Stimulated activated effector memory CD8-positive, alpha-beta T cell treated with anti-CD3 and anti-CD28 coated beads, Interleukin-12 subunit alpha, Interleukin-12 subunit beta, amount 100 ng/mL, for 72 hours (primary cell): Measurements from ENCODE around the gene USH1C.

Source experiments
- ATAC-seq: fragments of 150-1000 bp; cut with Tn5 transposase; 2 replicates; pipeline ENCODE4 v1.10.0; 2021
- DNase-seq, 2 donors: peaks; one replicate each; pipeline ENCODE4 v3.0.0; 2021 to 2022; ENCODE audit warnings: low spot score in 2 of 2
- H3K27ac Mint-ChIP-seq: one replicate; pipeline ENCODE4 v1.8.0; 2022; ENCODE audit warnings: mild to moderate bottlenecking, mixed read lengths
- H3K36me3 Mint-ChIP-seq: one replicate; pipeline ENCODE4 v1.8.0; 2022; ENCODE audit warnings: mild to moderate bottlenecking, mixed read lengths
- H3K4me1 Mint-ChIP-seq: one replicate; pipeline ENCODE4 v1.8.0; 2022; ENCODE audit warnings: mixed read lengths
- H3K4me3 Mint-ChIP-seq: one replicate; pipeline ENCODE4 v1.8.0; 2022; ENCODE audit warnings: mild to moderate bottlenecking, mixed read lengths
- H3K9me3 Mint-ChIP-seq: one replicate; pipeline ENCODE4 v1.8.0; 2022; ENCODE audit warnings: mixed read lengths

Gene USH1C

GRCh38 chr11:17469998-17470397 lies 74.2 kb downstream of the USH1C start:
- H3K9me3 Mint-ChIP-seq = no peaks in the 10 kb centered on the region
- ATAC-seq (no peak), DNase-seq (no peak)
- H3K4me3 Mint-ChIP-seq = no peak overlapping the region
- H3K36me3 Mint-ChIP-seq = no peaks in the 10 kb centered on the region
- H3K4me1 Mint-ChIP-seq = no peaks in the 10 kb centered on the region
- H3K27ac Mint-ChIP-seq = no peak overlapping the region

GRCh38 chr11:17468122-17468521 lies 76.1 kb downstream of the USH1C start:
- H3K36me3 Mint-ChIP-seq = no peaks in the 10 kb centered on the region
- H3K27ac Mint-ChIP-seq = no peak overlapping the region
- no peak for ATAC-seq
- H3K4me3 Mint-ChIP-seq = no peak overlapping the region
- no peak for DNase-seq
- H3K4me1 Mint-ChIP-seq = no peaks in the 10 kb centered on the region
- no peaks in the 10 kb centered on the region for H3K9me3 Mint-ChIP-seq

- DNase-seq (no peak), ATAC-seq (no peak)
- Mint-ChIP-seq H3K36me3 (no peaks in the 10 kb centered on the region), H3K4me1 (no peaks in the 10 kb centered on the region), H3K27ac (no peak overlapping the region), H3K4me3 (no peak overlapping the region), H3K9me3 (no peaks in the 10 kb centered on the region)
Observed at GRCh38 chr11:17463546-17464174, 80.6 kb downstream of the USH1C start.

- no peak overlapping the region for H3K4me3 Mint-ChIP-seq
- DNase-seq (no peak), ATAC-seq (no peak)
- H3K27ac Mint-ChIP-seq = no peak overlapping the region
- no peaks in the 10 kb centered on the region for H3K4me1 Mint-ChIP-seq
- H3K9me3 Mint-ChIP-seq = no peaks in the 10 kb centered on the region
- H3K36me3 Mint-ChIP-seq = no peaks in the 10 kb centered on the region
Observed at GRCh38 chr11:17462940-17463339, 81.3 kb downstream of the USH1C start.

- no peaks in the 10 kb centered on the region for H3K36me3 Mint-ChIP-seq
- DNase-seq (no peak), ATAC-seq (no peak)
- no peaks in the 10 kb centered on the region for H3K4me1 Mint-ChIP-seq
- H3K9me3 Mint-ChIP-seq = no peaks in the 10 kb centered on the region
- H3K27ac Mint-ChIP-seq = no peak overlapping the region
- no peak overlapping the region for H3K4me3 Mint-ChIP-seq
Observed at GRCh38 chr11:17460406-17460805, 83.8 kb downstream of the USH1C start.

GRCh38 chr11:17459236-17459896 lies 84.8 kb downstream of the USH1C start:
- DNase-seq (no peak), ATAC-seq (no peak)
- H3K4me1 Mint-ChIP-seq = no peaks in the 10 kb centered on the region
- no peak overlapping the region for H3K4me3 Mint-ChIP-seq
- no peaks in the 10 kb centered on the region for H3K9me3 Mint-ChIP-seq
- H3K36me3 Mint-ChIP-seq = no peaks in the 10 kb centered on the region
- H3K27ac Mint-ChIP-seq = no peak overlapping the region

GRCh38 chr11:17458268-17458667 lies 85.9 kb downstream of the USH1C start:
- H3K4me3 Mint-ChIP-seq = no peak overlapping the region

GRCh38 chr11:17457396-17458173 lies 86.6 kb downstream of the USH1C start:
- Mint-ChIP-seq H3K4me1 (no peaks in the 10 kb centered on the region), H3K36me3 (no peaks in the 10 kb centered on the region), H3K9me3 (no peaks in the 10 kb centered on the region), H3K4me3 (no peak overlapping the region), H3K27ac (no peak overlapping the region)
- no peak for DNase-seq
- ATAC-seq = no peak

More at GRCh38 chr11:17458268-17458667, 85.9 kb downstream of the USH1C start:
- no peak for DNase-seq
- H3K4me1 Mint-ChIP-seq = no peaks in the 10 kb centered on the region
- no peak for ATAC-seq
- H3K27ac Mint-ChIP-seq = no peak overlapping the region
- no peaks in the 10 kb centered on the region for H3K9me3 Mint-ChIP-seq
- no peaks in the 10 kb centered on the region for H3K36me3 Mint-ChIP-seq

GRCh38 chr11:17452668-17453067 lies 91.5 kb downstream of the USH1C start:
- DNase-seq (no peak), ATAC-seq (no peak)
- no peaks in the 10 kb centered on the region for H3K4me1 Mint-ChIP-seq
- no peaks in the 10 kb centered on the region for H3K9me3 Mint-ChIP-seq
- H3K27ac Mint-ChIP-seq = no peak overlapping the region
- H3K36me3 Mint-ChIP-seq = no peaks in the 10 kb centered on the region
- no peak overlapping the region for H3K4me3 Mint-ChIP-seq

- H3K4me3 Mint-ChIP-seq = no peak overlapping the region
- H3K9me3 Mint-ChIP-seq = no peaks in the 10 kb centered on the region
- H3K27ac Mint-ChIP-seq = no peak overlapping the region
- no peak for DNase-seq
- ATAC-seq = no peak
- no peaks in the 10 kb centered on the region for H3K36me3 Mint-ChIP-seq
- no peaks in the 10 kb centered on the region for H3K4me1 Mint-ChIP-seq
Observed at GRCh38 chr11:17449158-17449557, 95.1 kb downstream of the USH1C start.

GRCh38 chr11:17446482-17446881 lies 97.7 kb downstream of the USH1C start:
- Mint-ChIP-seq H3K27ac (no peak overlapping the region), H3K4me1 (no peaks in the 10 kb centered on the region), H3K4me3 (no peak overlapping the region), H3K9me3 (no peaks in the 10 kb centered on the region), H3K36me3 (no peaks in the 10 kb centered on the region)
- no peak for ATAC-seq
- no peak for DNase-seq

- no peaks in the 10 kb centered on the region for H3K4me1 Mint-ChIP-seq
- H3K9me3 Mint-ChIP-seq = peaks cover 4% of the 10 kb centered on the region
- no peak overlapping the region for H3K4me3 Mint-ChIP-seq
- no peaks in the 10 kb centered on the region for H3K36me3 Mint-ChIP-seq
- ATAC-seq = no peak
- H3K27ac Mint-ChIP-seq = no peak overlapping the region
- no peak for DNase-seq
Observed at GRCh38 chr11:17445240-17445795, 98.9 kb downstream of the USH1C start.

GRCh38 chr11:17443926-17444690 lies 100.1 kb downstream of the USH1C start:
- Mint-ChIP-seq H3K36me3 (no peaks in the 10 kb centered on the region), H3K4me1 (peaks cover 8% of the 10 kb centered on the region), H3K4me3 (no peak overlapping the region), H3K9me3 (peaks cover 4% of the 10 kb centered on the region), H3K27ac (no peak overlapping the region)
- ATAC-seq (no peak), DNase-seq (no peak)
